HG02840 (cell line): ENCODE data around the gene FBXW11.
"Not testable (repeated sequence)": the region's sequence is repeated elsewhere in the genome, so short reads cannot be mapped to it uniquely, and the experiment has no call there.

Experiments
- ATAC-seq: cut with Tn5 transposase; IDR thresholded peaks from one replicate; pipeline ENCODE4 v1.9.1; 2021; ENCODE audit warnings: mild to moderate bottlenecking, moderate library complexity, moderate number of reproducible peaks; ENCODE audit not compliant: unreplicated experiment, low FRiP score

The FBXW11 gene

GRCh38 chr5:171986772-171987171 is 19.7 kb downstream of the FBXW11 start:
- no peak for ATAC-seq

GRCh38 chr5:171984748-171985419 is 21.6 kb downstream of the FBXW11 start:
- no peak for ATAC-seq

- ATAC-seq, result no peak
Measured at GRCh38 chr5:171981847-171982246, 24.6 kb downstream of the FBXW11 start.

- ATAC-seq, result no peak
Measured at GRCh38 chr5:171980792-171981191, 25.6 kb downstream of the FBXW11 start.

- ATAC-seq, result no peak
Measured at GRCh38 chr5:171979606-171980005, 26.8 kb downstream of the FBXW11 start.

GRCh38 chr5:171978519-171978918 is 27.9 kb downstream of the FBXW11 start:
- ATAC-seq, result no peak

GRCh38 chr5:171978016-171978415 is 28.4 kb downstream of the FBXW11 start:
- ATAC-seq, result no peak

GRCh38 chr5:171977244-171977950 is 29.0 kb downstream of the FBXW11 start:
- ATAC-seq, result not testable (repeated sequence)

GRCh38 chr5:171975877-171976667 is 30.4 kb downstream of the FBXW11 start:
- ATAC-seq, result no peak

- no peak for ATAC-seq
Measured at GRCh38 chr5:171975262-171975876, 31.1 kb downstream of the FBXW11 start.

- no peak for ATAC-seq
Measured at GRCh38 chr5:171970826-171971225, 35.6 kb downstream of the FBXW11 start.

GRCh38 chr5:171969288-171969880 is 37.1 kb downstream of the FBXW11 start:
- no peak for ATAC-seq

- no peak for ATAC-seq
Measured at GRCh38 chr5:171968531-171968930, 37.9 kb downstream of the FBXW11 start.

GRCh38 chr5:171966964-171967363 is 39.5 kb downstream of the FBXW11 start:
- no peak for ATAC-seq

- no peak for ATAC-seq
Measured at GRCh38 chr5:171966270-171966669, 40.2 kb downstream of the FBXW11 start.

GRCh38 chr5:171965745-171966144 is 40.7 kb downstream of the FBXW11 start:
- ATAC-seq, result no peak

GRCh38 chr5:171963416-171963815 is 43.0 kb downstream of the FBXW11 start:
- no peak for ATAC-seq

GRCh38 chr5:171961117-171961516 is 45.3 kb downstream of the FBXW11 start:
- no peak for ATAC-seq

- ATAC-seq, result no peak
Measured at GRCh38 chr5:171957591-171958251, 48.7 kb downstream of the FBXW11 start.

GRCh38 chr5:171956887-171957495 is 49.4 kb downstream of the FBXW11 start:
- ATAC-seq, result no peak
